GM19372 (cell line): Measurements from ENCODE around the gene PTBP3.

Experiments used
- ATAC-seq: cut with Tn5 transposase; IDR thresholded peaks from one replicate; pipeline ENCODE4 v1.9.1; 2021; ENCODE audit warnings: mild to moderate bottlenecking, low read depth, moderate library complexity; ENCODE audit not compliant: unreplicated experiment

The PTBP3 gene

DNA sequence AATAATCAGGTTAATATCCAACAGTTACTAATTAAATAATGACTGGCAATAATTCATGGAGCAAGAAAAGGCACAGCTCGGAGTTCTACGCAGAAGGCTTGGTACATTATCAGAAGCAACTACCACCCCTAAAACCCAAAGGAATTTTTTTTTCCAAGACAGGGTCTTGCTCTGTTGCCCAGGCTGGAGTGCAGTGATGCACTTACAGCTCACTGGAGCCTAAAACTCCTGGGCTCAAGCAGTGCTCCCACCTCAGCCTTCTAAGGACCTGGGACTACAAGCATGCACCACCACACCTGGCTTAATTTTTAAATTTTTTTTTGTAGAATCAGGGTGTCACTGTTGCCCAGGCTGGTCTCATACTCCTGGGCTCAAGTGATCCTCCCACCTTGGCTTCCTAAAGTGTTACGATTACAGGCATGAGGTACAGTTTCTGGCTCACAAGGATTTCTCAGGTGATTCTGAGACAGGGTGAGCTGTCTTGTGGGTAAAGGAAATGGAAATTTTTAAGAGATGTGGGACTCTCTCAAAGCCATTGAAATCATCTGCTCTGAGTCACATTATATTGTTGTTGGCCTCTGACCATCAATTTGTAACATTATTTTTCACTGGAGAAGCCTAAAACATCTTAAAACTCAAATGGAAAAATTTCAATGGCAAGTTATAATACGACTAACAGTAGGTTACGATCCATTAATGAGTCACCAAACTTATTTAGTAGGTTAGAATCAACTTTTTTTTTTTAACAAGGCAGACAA lies 26.8 kb upstream of the PTBP3 start:
- ATAC-seq: no peak

DNA sequence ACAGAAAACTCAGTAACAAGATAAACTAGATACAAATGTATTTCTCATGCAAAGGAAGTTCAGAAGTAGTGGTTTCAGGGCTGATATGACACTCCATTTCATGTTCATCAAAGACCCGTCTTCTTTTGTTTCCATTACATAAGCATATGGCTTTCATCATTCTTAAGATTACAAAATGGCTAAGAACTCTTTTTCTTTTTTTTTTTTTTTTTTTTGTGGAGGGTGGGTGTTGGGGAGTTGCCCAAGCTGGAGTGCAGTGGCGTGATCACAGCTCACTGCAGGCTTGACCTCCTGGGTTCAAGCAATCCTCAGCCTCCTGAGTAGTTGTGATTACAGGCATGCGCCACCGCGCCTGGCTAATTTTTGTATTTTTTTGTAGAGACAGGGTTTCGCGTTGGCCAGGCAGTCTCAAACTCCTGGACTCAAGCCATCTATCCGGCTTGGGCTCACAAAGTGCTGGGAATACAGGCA lies 22.0 kb upstream of the PTBP3 start:
- no peak for ATAC-seq

DNA sequence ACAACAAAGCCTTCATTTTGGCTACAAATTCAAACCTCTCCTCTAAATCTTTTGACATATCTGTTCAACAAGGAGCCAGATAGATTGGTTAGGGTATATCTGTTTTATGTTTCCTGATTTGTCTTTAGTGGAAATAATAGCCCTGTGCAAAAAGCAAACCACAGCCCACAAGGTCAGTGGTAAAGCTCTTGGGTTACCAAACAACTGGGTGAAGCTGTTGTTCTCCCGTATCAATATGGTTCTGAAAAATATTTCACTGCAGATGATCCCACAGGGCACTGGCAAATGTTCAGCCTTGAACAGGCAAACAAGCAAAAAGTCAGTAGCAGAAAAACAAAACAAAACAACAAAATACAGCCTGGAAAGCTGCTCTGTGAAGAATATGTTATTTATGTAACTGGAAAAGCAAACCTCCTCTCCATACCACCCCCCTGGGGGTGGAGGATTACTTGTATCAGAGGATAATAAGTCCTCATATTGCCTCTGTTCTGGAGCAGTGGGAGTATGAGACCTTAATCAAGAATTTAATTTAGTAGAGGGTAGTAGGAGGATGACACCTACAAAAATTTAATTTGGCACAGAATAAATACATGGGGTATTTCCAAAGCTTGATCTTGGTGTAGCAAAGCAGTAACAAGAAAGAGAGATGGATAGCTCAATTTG lies 20.8 kb upstream of the PTBP3 start:
- no peak for ATAC-seq

DNA sequence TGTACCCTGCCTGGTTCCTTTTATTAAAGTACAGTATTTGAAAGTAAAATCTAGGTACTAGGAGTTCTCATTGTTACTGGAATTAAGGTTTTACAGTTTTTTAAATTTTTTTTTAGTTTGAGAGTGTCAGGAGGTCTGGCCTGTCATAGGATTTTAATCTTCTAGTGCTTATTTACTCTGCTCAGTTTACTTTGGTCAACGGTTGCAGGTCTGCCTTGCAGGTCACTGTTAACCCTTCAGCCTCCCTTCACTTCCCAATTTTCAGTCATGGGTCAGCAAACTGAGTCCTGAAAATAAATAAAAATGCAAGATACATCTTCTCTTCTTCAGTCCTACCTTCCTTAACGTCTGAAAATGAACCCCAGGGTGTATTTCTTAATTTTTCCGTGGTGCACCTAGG lies 18.8 kb upstream of the PTBP3 start:
- ATAC-seq: no peak

DNA sequence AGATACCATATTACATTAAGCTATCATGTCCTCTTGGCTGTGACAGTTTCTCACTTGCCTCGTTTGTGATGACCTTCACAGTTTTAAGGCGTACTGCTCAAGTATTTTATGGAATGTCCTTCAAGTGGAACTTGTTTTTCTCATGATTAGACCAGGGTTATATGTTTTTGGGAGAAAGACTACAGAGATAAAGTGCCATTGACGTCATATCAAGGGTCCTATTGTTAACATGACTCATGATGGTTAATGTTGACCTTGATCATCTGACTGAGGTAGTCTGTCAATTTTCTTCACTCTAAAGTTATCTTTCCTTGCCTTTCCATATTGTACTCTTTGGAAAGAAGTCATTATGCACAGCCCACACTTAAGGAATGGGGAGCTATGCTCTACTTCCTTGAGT lies 17.8 kb upstream of the PTBP3 start:
- no peak for ATAC-seq

DNA sequence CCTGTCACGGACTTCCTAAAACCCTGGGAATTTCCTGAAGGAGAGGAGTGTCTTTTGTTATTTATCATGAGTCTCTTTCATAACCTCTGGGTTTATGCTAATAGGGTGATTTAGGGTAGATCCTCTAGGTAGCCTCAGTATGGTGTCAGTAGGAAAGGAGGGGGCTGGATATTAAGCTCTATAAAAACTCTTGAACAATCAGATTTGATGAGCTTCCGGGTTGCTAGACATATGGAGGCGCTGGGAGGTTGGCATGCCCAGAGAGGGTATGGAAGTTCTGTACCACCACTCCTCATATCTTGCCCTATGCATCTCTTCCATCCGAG lies 15.6 kb upstream of the PTBP3 start:
- no peak for ATAC-seq

DNA sequence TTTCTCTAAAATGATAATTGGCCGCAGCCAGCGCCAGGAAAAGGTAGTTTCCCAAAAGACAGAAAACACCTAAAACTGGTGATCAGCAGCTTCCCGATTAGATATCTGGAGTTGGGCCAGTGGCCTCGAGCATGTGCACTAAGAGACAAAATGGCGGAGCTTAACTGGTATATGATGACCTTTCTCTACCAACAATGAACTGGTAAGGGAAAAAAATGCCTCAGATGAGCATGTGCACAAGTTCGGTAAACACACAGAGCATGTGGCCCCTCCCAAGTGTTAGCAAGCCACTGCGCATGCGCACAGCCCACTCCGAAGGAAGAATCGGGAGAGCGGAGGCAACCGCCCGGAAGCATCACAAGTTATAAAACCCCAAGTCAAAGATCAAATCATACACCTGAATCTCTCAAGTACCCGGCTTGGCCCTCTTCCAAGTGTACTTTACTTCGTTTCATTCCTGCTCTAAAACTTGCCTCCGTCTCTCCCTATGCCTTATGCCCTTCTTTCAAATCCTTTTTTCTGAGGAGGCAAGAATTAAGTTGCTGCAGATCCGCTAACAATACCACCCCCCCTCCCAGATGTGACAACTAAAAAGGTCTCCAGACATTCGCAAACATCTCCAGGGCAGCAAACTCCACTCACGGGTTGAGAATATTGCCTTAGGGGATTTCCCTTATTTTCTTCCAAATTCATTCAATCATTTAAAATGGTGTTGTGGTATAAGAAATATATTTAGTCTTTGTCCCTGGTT lies 15.0 kb upstream of the PTBP3 start:
- ATAC-seq: peak; percentile 75

DNA sequence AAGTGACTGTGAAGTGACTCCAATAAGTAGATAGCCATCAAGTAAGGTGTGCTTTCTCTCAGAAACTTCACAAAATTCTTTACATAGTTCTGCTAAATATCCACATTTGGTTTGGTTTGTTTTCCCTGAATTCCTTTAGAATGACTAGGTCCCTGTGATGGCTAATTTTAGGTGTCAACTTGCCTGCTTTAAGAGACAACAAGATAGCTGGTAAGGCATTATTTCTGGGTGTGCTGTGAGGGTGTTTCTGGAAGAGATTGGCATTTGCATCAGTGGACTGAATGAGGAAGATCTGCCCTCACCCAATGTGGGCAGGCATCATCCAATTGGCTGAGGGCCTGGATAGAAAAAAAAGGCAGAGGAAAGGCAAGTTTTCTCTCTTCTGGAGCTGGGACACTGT lies 8.3 kb upstream of the PTBP3 start:
- no peak for ATAC-seq

DNA sequence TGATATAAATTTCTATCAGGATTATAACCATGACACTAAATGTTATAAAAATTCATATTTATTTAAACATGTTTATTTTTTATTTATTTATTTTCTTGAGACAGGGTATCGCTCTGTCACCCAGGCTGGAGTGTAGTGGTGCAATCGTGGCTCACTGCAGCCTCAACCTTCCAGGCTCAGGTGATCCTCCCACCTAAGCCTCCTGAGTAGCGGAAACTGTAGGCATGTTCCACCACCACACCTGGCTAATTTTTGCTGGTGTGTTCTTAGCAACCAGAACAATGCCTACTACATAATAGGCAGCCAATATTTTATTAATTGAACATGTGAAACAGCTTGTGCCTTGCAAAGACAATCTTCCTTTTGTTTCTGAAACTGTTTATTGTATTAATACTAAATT lies 6.5 kb upstream of the PTBP3 start:
- ATAC-seq: no peak

DNA sequence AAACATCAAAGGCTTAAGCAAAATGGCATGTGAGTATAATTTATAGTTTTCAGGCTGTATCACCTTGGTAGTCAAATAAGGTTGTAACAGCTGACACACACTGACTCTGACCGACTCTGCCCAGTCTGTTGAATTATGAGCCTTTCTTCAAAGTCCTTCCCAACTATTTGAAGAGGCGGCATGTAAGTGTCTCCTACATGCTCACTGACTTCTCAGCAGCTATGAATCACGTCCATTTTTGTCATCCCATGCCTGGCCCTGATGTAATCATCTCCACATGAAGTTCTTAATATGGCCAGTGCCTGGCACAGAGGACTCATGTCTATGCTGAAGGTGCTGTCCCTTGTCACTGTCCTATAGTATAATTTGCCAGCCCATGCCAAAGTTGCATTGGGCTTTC lies 5.1 kb upstream of the PTBP3 start:
- ATAC-seq: no peak

DNA sequence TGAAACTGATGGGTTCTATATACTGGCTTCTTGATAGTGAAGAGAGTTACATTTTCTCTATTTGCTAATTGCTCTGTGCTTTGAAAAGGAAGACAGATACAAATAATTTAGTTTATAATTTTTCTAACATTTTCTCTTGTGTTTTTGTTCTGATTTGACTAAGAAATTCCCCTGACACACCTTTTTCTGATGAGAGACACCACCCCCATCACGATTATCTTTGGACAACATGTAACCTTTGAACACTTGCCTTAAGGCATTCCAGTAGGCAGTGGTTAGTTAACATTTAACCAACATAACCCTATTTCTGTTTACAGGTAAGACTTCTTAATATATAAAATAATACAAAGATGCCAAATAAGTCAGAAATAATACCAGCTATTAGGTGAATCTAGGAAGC lies 4.1 kb upstream of the PTBP3 start:
- no peak for ATAC-seq

DNA sequence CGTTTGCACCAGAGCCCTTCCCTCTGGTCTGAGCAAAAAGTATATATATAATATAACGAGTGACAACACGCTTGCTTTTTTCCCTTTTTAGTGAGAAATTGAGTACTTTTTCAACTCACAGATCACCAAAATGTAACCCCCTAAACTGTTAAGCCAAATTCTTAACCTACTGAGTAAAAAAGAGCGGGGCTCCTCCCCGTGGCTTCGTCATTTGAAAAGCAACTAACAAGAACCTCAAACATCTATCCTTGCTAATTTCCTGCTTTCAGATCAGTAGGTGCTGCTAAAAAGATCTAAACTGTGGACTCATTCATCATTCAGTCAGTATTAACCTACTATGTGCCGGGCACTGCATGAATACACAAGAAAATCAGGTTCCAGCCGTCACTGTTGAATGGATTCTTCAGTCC lies 1.0 kb upstream of the PTBP3 start:
- ATAC-seq: no peak

DNA sequence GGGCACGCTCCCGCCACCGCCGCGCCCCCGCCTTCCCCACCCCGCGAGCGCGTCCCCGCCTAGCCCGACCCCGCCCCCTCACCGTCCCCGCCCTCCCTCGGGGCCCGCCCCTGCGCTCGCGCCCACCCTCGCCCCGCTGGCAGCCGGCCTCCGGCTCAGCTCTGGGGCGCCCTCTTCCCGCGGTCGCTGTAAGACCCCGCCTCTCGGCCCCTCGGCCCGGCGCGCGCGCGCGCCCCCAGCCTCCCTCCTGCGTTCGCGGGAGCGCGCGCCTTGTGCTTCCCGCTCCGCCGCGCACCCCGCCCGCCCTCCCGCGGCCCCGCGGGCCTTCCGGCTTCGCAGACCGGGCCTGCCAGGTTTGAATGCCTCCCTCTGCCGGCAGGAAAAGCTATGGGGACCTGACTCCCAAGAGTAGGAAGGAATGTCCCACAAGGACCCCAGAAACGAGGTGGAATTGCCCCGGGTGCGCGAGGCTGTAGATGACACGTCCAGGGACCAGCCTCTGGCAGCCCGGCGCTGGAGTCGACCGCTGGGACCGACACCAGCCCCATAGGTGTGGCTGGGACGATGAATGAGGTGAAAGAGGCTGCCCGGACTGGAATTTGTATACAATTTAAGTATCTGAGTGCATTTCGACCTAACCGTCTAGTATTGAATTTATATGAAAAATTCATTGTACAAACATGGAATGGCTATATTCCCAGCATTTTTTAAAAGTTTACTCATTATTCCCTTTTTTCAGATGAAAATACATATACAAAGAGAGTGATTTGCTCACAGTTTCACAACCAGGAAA lies 416 bp upstream of the PTBP3 start:
- peak; percentile 74 for ATAC-seq

DNA sequence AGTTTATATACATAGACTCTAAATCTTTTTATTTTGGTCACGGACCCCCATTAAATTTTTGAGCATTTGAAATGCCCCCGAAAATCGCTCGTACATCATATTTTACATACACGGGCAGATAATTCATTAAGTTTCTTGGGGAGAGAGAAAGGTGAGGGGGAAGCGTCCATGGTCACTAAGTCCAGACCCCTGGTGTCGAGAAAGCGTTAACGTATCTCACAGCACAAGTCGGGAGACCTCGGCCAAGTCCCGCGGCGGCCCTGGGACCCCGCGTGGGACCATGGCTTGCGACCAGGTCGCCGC lies 794 bp downstream of the PTBP3 start:
- no peak for ATAC-seq

DNA sequence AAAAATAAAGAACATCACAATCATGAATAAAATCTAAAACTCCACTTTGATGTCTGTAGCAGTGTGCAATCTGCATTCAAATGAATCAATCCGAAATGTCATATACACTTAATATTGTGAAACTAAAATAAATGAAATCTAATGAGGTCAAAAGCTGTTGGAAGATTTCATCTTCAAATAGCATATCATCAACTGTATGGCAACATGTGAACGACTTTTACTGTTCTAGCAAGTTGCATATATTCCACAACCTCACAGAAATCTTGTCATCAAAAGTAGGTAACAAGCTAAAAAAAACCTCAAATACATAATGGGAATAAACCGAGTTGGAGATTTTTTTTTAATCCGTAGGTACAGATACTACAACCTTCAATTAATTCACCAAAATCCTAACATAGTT lies 1.2 kb downstream of the PTBP3 start:
- ATAC-seq: no peak

DNA sequence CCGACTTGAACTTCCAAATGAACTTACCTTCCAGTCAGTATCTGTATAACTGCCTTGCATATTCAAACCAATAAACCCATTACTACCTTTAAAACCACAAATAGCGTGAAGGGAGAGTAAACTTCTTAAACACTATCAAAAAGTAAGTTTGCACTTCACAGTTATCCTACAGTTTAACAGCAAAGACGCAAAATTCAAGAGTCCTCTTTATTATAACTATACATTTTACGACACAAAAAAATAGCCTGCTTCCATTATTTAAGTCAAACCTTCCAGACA lies 1.8 kb downstream of the PTBP3 start:
- ATAC-seq: no peak

DNA sequence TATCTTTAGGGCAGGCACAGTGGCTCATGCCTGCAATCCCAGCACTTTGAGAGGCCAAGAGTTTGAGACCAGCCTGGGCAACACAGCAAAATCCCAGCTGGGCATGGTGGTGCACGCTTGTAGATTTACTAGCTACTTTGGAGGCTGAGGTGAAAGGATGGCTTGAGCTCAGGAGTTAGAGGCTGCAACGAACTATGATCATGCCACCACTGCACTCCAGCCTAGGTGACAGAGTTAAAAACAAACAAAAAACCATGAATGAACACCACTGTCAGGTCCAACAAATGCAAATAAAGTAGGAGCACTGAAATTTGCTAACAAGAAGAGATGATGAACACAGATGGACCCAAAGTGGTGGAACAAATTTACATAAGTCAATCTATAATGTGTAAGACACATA lies 4.9 kb downstream of the PTBP3 start:
- no peak for ATAC-seq

DNA sequence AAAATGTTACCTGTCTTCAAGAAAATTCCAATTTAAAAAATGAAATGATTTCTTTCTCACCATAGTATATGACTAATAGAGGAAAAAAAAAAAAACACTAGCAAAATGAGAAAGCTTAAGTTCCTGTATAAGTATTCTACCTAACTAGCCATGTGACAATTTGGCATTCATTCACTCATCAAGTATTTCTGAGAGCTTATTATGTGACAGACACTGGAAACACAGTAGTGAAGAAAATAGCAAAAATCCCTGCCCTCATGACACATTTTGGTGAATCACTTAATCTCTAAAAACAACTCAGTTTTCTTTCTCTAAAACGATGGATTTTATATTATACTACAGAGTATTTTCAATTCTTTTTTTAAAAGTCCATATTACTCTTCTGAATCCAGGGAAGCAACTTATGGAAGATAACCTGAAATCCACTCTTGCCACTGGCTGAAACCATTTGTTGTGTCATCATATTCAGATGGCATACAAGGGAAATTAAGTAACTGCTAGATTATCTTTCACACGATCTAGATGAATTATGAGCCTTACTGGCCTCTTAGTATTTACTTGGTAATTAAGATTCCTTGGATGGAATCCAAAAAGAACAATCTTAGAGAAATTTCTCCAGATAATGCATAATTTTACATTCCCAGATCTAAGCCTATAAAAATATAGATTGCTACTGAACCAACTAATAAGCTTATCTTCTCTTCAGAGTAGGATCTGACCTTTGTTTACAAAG lies 5.5 kb downstream of the PTBP3 start:
- ATAC-seq: no peak

DNA sequence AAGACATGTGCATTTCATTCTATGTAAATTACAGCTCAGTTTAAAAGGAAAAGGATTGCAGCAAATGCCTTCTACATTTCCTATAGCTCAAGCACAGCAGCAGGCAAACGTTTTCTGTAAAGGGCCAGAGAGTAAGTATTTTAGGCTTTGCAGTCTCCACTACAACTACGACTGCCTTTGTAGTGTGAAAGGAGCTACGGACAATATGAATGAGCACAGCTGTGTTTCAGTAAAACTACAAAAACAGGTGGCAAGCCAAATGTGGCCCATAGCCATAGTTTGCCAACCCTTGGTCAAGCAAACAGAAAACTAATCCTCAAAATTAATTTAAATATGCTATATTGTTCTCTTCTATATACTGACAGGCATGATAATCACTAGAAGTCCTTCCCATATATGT lies 7.2 kb downstream of the PTBP3 start:
- no peak for ATAC-seq

DNA sequence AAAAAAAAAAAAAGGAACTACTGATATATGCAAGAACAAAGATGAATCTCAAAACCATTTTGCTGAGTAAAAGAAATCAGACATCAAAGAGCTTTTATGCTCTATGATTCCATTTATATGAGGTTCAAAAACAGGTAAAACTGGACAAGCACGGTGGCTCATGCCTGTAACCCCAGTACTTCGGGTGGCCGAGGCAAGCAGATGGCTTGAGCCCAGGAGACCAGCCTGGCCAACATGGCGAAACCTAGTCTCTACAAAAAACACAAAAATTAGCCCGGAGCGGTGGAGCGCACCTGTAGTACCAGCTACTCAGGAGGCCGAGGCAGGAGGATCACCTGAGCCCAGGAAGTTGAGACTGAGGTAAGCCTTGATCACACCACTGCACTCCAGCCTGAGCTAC lies 7.8 kb downstream of the PTBP3 start:
- ATAC-seq: no peak

DNA sequence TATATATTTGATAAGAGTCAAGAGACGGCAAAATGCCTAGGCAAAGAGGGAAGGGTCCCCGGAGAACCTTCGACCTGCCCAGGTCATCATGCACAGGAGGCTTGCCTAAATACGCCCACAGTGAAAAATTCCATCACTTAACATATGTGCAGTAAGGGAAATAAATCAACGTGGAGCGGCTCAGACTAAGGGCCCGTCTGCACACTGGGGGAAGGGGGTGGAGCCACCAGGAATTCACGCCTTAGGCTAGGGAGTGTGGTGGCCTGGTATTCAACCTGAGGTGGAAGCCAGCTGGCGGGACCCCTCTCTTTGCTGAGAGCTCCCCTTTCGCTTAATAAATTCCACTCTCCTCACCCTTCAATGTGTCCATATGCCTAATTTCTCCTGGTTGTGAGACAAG lies 8.3 kb downstream of the PTBP3 start:
- no peak for ATAC-seq
